Measurements from ENCODE around the gene CDON. TPM values are rescaled to one million over a fixed set of nuclear protein-coding genes. Genes with fewer than 3 reads are reported as not detected.

Gene CDON
- total RNA-seq, 1 donor: 2.6 TPM

- TF ChIP-seq CTCF (IDR thresholded peaks at IDR 0.05; ENCODE audit: insufficient read depth, low read depth, low read length): no peak
- no peak for DNase-seq (ENCODE audit: low read depth)
- no peak overlapping the region for H3K4me3 ChIP-seq (ENCODE audit: low read depth, low read length)
Measured at GRCh38 chr11:126058105-126058874, 4.4 kb downstream of the CDON start.

GRCh38 chr11:126054882-126055281, 7.8 kb downstream of the CDON start:
- DNase-seq (ENCODE audit: low read depth): no peak
- H3K4me3 ChIP-seq (ENCODE audit: low read depth, low read length): no peak overlapping the region
- no peak for TF ChIP-seq CTCF (IDR thresholded peaks at IDR 0.05; ENCODE audit: insufficient read depth, low read depth, low read length)

DNA sequence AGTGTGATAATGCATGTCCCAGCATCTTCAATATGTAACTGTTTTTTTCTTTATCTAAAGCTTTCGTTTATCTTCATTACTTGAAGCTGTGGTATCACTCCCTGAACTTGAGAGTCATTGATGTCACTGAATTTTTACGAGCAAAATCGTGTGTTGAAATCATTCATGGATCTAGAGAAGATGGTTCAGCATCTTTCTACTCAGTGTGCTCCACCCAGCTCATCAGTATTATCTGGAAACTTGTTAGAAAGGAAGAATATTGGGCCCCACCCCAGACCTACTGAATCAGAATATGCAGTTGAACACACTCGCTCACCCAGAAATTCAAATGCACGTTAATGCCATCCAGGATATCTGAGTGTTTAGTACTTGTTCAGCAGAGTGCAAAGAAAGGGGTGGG, 8.3 kb downstream of the CDON start:
- no peak overlapping the region for H3K4me3 ChIP-seq (ENCODE audit: low read depth, low read length)
- TF ChIP-seq CTCF (IDR thresholded peaks at IDR 0.05; ENCODE audit: insufficient read depth, low read depth, low read length): no peak
- no peak for DNase-seq (ENCODE audit: low read depth)

GRCh38 chr11:126053415-126054286, 9.0 kb downstream of the CDON start:
- no peak for DNase-seq (ENCODE audit: low read depth)
- no peak overlapping the region for H3K4me3 ChIP-seq (ENCODE audit: low read depth, low read length)
- TF ChIP-seq CTCF (IDR thresholded peaks at IDR 0.05; ENCODE audit: insufficient read depth, low read depth, low read length): no peak

GRCh38 chr11:126051117-126051516, 11.5 kb downstream of the CDON start:
- no peak overlapping the region for H3K4me3 ChIP-seq (ENCODE audit: low read depth, low read length)
- no peak for TF ChIP-seq CTCF (IDR thresholded peaks at IDR 0.05; ENCODE audit: insufficient read depth, low read depth, low read length)

DNA sequence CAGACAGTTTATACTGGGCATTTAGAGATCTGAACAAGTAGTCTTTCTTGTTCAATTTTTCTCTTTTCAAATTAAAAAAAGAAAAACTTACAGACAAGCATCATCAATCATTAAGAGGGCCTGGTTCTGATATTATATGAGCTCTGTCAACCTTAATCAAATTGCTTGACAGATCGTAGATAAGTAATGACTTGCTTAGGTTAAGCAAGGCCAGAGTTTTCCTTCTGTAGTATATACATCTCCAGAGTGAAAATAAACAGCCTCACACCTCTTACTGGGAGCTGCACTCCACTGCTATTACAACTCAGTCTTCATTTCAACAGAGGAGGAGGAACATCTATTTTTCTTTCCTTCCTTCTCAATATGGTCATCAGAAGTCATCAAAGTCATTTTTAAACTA, 13.5 kb downstream of the CDON start:
- no peak overlapping the region for H3K4me3 ChIP-seq (ENCODE audit: low read depth, low read length)
- no peak for DNase-seq (ENCODE audit: low read depth)
- no peak for TF ChIP-seq CTCF (IDR thresholded peaks at IDR 0.05; ENCODE audit: insufficient read depth, low read depth, low read length)

More at GRCh38 chr11:126051117-126051516, 11.5 kb downstream of the CDON start:
- no peak for DNase-seq (ENCODE audit: low read depth)
